Chondrocyte (in vitro differentiated cells): ENCODE data around the gene MKI67. TPM values are rescaled to one million over a fixed set of nuclear protein-coding genes. Genes with fewer than 3 reads are reported as not detected.

Experiments used
- DNase-seq: peaks from one replicate; pipeline ENCODE4 v3.0.0; 2021; ENCODE audit warnings: mixed read lengths, low spot score
- H3K27ac Mint-ChIP-seq: one replicate; pipeline ENCODE4 v1.8.0; 2021; ENCODE audit warnings: mild to moderate bottlenecking, moderate library complexity, mixed read lengths; ENCODE audit not compliant: unreplicated experiment
- H3K27me3 Mint-ChIP-seq: 2 replicates; pipeline ENCODE4 v1.8.0; 2021; ENCODE audit warnings: low read depth, mixed read lengths
- H3K36me3 Mint-ChIP-seq: 2 replicates; pipeline ENCODE4 v1.8.0; 2021; ENCODE audit warnings: low read depth, mixed read lengths
- H3K4me1 Mint-ChIP-seq: 2 replicates; pipeline ENCODE4 v1.8.0; 2021; ENCODE audit warnings: low read depth, mild to moderate bottlenecking, mixed read lengths
- H3K4me3 Mint-ChIP-seq: one replicate; pipeline ENCODE4 v1.8.0; 2021; ENCODE audit warnings: mild to moderate bottlenecking, moderate library complexity, mixed read lengths; ENCODE audit not compliant: unreplicated experiment
- H3K9me3 Mint-ChIP-seq: 2 replicates; pipeline ENCODE4 v1.8.0; 2021; ENCODE audit warnings: low read depth, mixed read lengths
- total RNA-seq: library from RNA; stranded (reverse); gene quantifications from 3 replicates; pipeline ENCODE4 v1.2.1, GENCODE V29; 2021
- TF ChIP-seq, protein P1 (sequence below): fragments of 200-600 bp; sonication (generic); IDR thresholded peaks from 2 replicates; pipeline ENCODE4 v1.5.0; 2021; ENCODE audit warnings: antibody characterized with exemption, mild to moderate bottlenecking, moderate library complexity

The MKI67 gene
- total RNA-seq, 1 donor from 2014 or later: 17.1 TPM

DNA sequence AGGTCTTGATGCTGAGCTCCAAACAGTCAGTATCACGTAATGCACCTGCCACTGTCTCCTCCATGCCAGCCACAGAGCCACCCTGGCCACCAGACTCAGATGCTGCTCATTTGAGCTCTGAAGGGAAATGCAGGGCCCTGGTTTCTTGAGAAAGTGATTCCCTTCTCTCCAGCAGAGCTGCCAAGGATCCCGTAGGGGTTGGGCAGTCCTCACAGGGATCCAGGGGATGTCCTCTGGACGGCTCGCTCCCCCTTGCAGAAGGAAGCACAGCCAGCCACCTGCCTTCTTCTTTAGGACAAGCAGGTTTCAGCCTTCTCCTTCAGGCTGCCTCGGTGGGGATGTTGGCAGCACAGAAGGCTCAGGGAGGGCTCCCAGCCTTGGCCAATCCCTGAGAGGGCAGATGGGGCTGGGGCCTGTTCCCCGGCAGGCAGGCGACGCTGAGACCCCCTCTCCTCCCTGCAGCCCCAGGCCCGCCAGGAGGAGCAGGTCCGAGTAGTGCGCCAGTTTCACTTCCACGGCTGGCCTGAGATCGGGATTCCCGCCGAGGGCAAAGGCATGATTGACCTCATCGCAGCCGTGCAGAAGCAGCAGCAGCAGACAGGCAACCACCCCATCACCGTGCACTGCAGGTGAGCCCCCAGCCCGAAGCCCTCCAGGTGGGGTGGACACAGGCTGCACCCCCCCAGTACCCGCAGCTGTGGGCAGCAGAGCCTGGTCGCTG is 48.9 kb downstream of the MKI67 start:
- H3K27me3 Mint-ChIP-seq: no peaks in the 10 kb centered on the region
- H3K9me3 Mint-ChIP-seq: peaks cover 3% of the 10 kb centered on the region
- no peaks in the 10 kb centered on the region for H3K4me1 Mint-ChIP-seq
- TF ChIP-seq, protein P1, sequence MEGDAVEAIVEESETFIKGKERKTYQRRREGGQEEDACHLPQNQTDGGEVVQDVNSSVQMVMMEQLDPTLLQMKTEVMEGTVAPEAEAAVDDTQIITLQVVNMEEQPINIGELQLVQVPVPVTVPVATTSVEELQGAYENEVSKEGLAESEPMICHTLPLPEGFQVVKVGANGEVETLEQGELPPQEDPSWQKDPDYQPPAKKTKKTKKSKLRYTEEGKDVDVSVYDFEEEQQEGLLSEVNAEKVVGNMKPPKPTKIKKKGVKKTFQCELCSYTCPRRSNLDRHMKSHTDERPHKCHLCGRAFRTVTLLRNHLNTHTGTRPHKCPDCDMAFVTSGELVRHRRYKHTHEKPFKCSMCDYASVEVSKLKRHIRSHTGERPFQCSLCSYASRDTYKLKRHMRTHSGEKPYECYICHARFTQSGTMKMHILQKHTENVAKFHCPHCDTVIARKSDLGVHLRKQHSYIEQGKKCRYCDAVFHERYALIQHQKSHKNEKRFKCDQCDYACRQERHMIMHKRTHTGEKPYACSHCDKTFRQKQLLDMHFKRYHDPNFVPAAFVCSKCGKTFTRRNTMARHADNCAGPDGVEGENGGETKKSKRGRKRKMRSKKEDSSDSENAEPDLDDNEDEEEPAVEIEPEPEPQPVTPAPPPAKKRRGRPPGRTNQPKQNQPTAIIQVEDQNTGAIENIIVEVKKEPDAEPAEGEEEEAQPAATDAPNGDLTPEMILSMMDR: no peak
- no peak for DNase-seq
- H3K4me3 Mint-ChIP-seq: no peak overlapping the region
- H3K36me3 Mint-ChIP-seq: peaks cover 5% of the 10 kb centered on the region
- no peak overlapping the region for H3K27ac Mint-ChIP-seq

DNA sequence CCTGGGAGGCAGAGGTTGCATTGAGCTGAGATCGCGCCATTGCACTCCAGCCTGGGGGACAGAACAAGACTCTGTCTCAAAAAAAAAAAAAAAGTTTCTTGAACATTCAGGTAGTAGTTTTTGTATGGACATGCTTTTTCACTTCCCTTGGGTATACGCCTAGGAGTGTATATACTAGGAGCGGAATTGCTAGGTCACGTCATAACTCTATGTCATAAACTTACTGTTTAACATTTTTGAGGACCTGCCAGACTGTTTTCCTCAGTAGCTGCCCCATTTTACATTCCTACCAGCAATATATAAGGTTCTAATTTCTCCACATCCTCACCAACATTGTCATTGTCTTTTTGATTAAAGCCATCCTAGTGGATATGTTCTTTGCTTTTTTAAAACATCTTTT is 51.6 kb downstream of the MKI67 start:
- Mint-ChIP-seq H3K36me3 (peaks cover 8% of the 10 kb centered on the region), H3K9me3 (peaks cover 3% of the 10 kb centered on the region), H3K4me1 (peaks cover 3% of the 10 kb centered on the region), H3K27ac (no peak overlapping the region), H3K27me3 (no peaks in the 10 kb centered on the region), H3K4me3 (no peak overlapping the region)
- TF ChIP-seq, protein P1: no peak
- DNase-seq: no peak

DNA sequence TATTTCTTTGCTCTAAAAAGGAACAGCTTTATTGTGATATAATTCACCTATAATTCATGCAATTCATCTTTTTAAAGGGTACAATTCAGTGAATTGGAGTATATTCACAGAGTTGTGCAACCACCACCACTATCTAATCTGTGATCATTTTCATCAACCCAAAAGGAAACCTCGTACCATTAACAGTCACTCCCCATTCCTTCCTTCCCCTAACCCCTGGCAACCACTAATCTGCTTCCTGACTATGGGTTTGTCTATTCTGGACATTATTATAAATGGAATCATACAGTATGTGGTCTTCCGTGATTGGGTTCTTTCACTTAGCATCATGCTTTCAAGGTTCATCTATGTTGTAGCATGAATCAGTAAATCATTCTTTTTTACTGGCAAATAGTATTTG is 52.3 kb downstream of the MKI67 start:
- H3K36me3 Mint-ChIP-seq: peaks cover 8% of the 10 kb centered on the region
- peaks cover 3% of the 10 kb centered on the region for H3K9me3 Mint-ChIP-seq
- H3K4me3 Mint-ChIP-seq: no peak overlapping the region

DNA sequence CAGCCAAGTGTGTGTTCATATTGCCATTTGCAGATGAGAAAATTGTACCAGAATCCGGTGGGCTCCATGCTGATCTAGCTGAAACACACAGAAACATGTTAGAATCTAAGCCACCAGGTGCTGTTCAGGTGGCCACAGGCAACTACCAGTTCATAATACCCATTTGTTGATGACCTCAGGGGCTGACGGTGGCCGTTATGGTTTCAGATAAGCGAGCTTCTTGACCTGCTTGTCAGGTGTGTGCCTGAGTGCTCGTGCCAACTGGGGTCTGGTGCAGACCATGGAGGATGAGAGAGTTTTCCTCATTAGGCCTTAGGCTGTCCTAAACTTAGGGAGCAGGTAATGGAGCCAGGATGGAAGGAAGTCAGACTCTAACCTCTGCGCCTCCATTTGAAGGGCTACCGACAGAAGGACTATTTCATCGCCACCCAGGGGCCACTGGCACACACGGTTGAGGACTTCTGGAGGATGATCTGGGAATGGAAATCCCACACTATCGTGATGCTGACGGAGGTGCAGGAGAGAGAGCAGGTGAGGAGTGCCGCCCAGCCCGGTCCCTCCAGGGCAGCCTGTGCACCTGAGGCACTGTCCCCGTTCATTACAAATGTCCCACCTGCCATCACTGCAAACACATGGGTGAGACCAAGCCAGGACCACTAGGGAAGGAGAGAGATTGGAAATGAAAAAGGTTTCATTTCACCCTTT is 53.1 kb downstream of the MKI67 start:
- peaks cover 8% of the 10 kb centered on the region for H3K36me3 Mint-ChIP-seq
- no peaks in the 10 kb centered on the region for H3K27me3 Mint-ChIP-seq
- H3K4me1 Mint-ChIP-seq: peaks cover 3% of the 10 kb centered on the region
- DNase-seq: no peak
- H3K9me3 Mint-ChIP-seq: peaks cover 3% of the 10 kb centered on the region
- H3K27ac Mint-ChIP-seq: no peak overlapping the region
- TF ChIP-seq, protein P1: no peak
- H3K4me3 Mint-ChIP-seq: no peak overlapping the region

More for the DNA sequence above, 52.3 kb downstream of the MKI67 start:
- Mint-ChIP-seq H3K27me3 (no peaks in the 10 kb centered on the region), H3K4me1 (peaks cover 3% of the 10 kb centered on the region), H3K27ac (no peak overlapping the region)
- TF ChIP-seq, protein P1: no peak
- no peak for DNase-seq

DNA sequence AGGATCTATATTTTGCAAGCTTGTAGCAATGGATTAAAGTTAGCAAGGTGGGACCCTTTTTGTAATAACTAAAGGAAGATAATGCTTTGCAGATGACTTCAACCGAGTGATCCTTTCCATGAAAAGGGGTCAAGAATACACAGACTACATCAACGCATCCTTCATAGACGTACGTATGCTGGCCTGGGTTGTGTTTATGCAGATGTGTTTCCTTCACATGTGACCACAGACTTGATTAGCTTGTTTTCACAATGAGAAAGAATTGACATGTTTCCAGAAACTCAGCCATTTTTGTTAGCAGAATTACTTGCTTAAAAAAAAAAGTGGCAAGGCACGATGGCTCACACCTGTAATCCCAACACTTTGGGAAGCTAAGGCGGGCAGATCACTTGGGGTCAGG is 54.2 kb downstream of the MKI67 start:
- Mint-ChIP-seq H3K9me3 (peaks cover 3% of the 10 kb centered on the region), H3K36me3 (peaks cover 12% of the 10 kb centered on the region), H3K4me1 (peaks cover 3% of the 10 kb centered on the region), H3K27me3 (no peaks in the 10 kb centered on the region), H3K4me3 (no peak overlapping the region), H3K27ac (no peak overlapping the region)
- no peak for DNase-seq
- TF ChIP-seq, protein P1: no peak
